HEK293 (cell line): ENCODE results near the gene PPRC1.

Source experiments
- CTCF ChIP-seq: fragments of 450-650 bp; formaldehyde crosslinking; IDR thresholded peaks from 2 replicates; pipeline ENCODE4 v1.5.1; 2016; ENCODE audit warnings: missing biosample characterization, missing genetic modification characterization
- OVOL3 ChIP-seq: fragments of 450-650 bp; formaldehyde crosslinking; IDR thresholded peaks from 2 replicates; pipeline ENCODE4 v1.5.1; 2016; ENCODE audit warnings: missing biosample characterization, missing genetic modification characterization
- ZBTB20 ChIP-seq: fragments of 450-650 bp; formaldehyde crosslinking; IDR thresholded peaks from 2 replicates; pipeline ENCODE4 v1.5.1; 2016; ENCODE audit warnings: missing biosample characterization, missing genetic modification characterization
- ZNF146 ChIP-seq: fragments of 450-650 bp; formaldehyde crosslinking; IDR thresholded peaks from 2 replicates; pipeline ENCODE4 v1.5.1; 2016; ENCODE audit warnings: missing biosample characterization, missing genetic modification characterization
- ZNF280D ChIP-seq: fragments of 450-650 bp; formaldehyde crosslinking; IDR thresholded peaks from 2 replicates; pipeline ENCODE4 v1.5.1; 2016; ENCODE audit warnings: missing biosample characterization, missing genetic modification characterization
- ZNF530 ChIP-seq: fragments of 450-650 bp; formaldehyde crosslinking; IDR thresholded peaks from 2 replicates; pipeline ENCODE4 v1.5.1; 2016; ENCODE audit warnings: low read depth, missing biosample characterization, missing genetic modification characterization
- ZNF585B ChIP-seq: fragments of 450-650 bp; formaldehyde crosslinking; IDR thresholded peaks from 2 replicates; pipeline ENCODE4 v1.5.1; 2016; ENCODE audit warnings: missing biosample characterization, missing genetic modification characterization
- ZNF645 ChIP-seq: fragments of 450-650 bp; formaldehyde crosslinking; IDR thresholded peaks from 2 replicates; pipeline ENCODE4; 2016; ENCODE audit warnings: missing biosample characterization, missing genetic modification characterization
- ZNF768 ChIP-seq: fragments of 450-650 bp; formaldehyde crosslinking; IDR thresholded peaks from 2 replicates; pipeline ENCODE4 v1.5.1; 2018; ENCODE audit warnings: missing biosample characterization, mild to moderate bottlenecking, missing genetic modification characterization
- TF ChIP-seq, protein P1 (sequence below): sonication (generic); formaldehyde crosslinking; IDR thresholded peaks from 2 replicates; pipeline ENCODE4 v1.8.1; 2022; ENCODE audit warnings: mild to moderate bottlenecking, moderate library complexity, missing genetic modification reagents

GRCh38 chr10:102111276-102111675, 21.6 kb upstream of the PPRC1 start:
- TF ChIP-seq ZBTB20 (tag by site-specific recombination): no peak
- no peak for TF ChIP-seq ZNF768 (tag by site-specific recombination)
- no peak for TF ChIP-seq CTCF (tag by site-specific recombination)
- no peak for TF ChIP-seq ZNF530
- TF ChIP-seq ZNF585B: no peak
- TF ChIP-seq ZNF280D: no peak
- TF ChIP-seq ZNF645: no peak
- no peak for TF ChIP-seq ZNF146
- TF ChIP-seq, protein P1, sequence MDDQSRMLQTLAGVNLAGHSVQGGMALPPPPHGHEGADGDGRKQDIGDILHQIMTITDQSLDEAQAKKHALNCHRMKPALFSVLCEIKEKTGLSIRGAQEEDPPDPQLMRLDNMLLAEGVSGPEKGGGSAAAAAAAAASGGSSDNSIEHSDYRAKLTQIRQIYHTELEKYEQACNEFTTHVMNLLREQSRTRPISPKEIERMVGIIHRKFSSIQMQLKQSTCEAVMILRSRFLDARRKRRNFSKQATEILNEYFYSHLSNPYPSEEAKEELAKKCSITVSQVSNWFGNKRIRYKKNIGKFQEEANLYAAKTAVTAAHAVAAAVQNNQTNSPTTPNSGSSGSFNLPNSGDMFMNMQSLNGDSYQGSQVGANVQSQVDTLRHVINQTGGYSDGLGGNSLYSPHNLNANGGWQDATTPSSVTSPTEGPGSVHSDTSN: no peak
- TF ChIP-seq OVOL3 (tag by site-specific recombination): no peak
